LNCaP clone FGC (cell line): ENCODE data around the gene TAMALIN.

Experiments used
- DNase-seq: peaks from one replicate; pipeline ENCODE4 v3.0.0-alpha.2; 2011; ENCODE audit warnings: low read depth
- H3K4me3 ChIP-seq: 2 replicates; pipeline ENCODE4 v1.5.1; 2011; ENCODE audit warnings: mild to moderate bottlenecking, low read depth, low read length, control low read depth
- TF ChIP-seq, protein P1 (sequence below): IDR thresholded peaks from 2 replicates; pipeline ENCODE4 v1.5.1; 2012; ENCODE audit warnings: mild to moderate bottlenecking; ENCODE audit not compliant: control insufficient read depth, insufficient read depth; ENCODE audit errors: extremely low read depth

Gene TAMALIN

DNA sequence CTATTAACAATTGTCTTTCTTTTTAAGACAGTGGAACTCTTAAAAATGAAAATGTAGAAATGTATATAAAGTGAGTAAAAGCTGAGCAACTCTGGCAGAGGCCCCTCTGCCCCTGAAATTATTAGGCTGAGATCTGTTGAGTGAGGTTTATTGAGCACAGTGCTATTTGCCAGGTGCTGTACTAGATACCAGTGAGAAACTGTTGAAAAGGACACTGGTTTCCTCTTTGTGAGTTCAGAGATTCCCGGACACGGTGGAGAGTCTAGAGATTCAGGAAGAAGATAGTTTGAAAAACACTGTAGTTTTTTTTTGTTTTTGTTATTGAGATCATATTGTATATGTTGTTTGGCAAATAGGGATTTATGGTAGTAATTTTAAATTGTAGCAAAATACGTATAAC, 44.0 kb upstream of the TAMALIN start:
- H3K4me3 ChIP-seq, result no peak overlapping the region
- TF ChIP-seq, protein P1, sequence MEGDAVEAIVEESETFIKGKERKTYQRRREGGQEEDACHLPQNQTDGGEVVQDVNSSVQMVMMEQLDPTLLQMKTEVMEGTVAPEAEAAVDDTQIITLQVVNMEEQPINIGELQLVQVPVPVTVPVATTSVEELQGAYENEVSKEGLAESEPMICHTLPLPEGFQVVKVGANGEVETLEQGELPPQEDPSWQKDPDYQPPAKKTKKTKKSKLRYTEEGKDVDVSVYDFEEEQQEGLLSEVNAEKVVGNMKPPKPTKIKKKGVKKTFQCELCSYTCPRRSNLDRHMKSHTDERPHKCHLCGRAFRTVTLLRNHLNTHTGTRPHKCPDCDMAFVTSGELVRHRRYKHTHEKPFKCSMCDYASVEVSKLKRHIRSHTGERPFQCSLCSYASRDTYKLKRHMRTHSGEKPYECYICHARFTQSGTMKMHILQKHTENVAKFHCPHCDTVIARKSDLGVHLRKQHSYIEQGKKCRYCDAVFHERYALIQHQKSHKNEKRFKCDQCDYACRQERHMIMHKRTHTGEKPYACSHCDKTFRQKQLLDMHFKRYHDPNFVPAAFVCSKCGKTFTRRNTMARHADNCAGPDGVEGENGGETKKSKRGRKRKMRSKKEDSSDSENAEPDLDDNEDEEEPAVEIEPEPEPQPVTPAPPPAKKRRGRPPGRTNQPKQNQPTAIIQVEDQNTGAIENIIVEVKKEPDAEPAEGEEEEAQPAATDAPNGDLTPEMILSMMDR, result no peak
- DNase-seq, result no peak

DNA sequence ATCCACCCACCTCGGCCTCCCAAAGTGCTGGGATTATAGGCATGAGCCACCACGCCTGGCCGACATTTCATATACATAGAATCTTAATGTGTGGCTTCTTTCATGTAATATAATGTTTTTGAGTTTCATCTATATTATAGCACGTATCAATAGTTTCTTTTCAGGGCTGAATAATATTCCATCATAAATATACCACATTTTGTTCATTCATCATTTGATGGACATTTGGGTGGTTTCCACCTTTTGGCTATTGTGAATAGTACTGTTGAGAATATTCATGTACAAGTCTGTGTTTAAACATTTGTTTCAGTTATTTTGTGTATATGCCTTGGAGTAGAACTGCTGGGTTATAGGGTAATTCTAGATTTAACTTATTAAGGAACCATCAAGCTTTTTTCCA, 43.3 kb upstream of the TAMALIN start:
- TF ChIP-seq, protein P1, result no peak
- H3K4me3 ChIP-seq, result no peak overlapping the region
- DNase-seq, result no peak

DNA sequence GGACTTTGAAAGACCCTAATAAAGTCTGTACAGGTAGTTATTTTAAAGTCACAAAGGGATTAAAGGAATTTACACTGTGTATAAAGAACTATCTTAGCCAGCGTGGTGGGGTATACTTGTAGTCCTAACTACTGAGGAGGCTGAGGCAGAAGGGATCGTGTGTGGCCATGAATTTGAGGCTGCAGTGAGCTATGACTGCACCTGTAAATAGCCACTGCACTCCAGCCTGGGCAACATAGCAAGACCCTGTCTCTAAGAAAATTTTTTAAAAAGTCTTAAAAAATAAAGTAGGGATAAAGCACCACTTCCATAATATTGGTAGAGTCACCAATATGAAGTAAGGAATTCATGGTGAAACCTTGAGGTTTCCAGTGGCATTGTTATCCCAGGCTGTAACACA, 37.1 kb upstream of the TAMALIN start:
- DNase-seq, result no peak
- no peak overlapping the region for H3K4me3 ChIP-seq
- TF ChIP-seq, protein P1, result no peak

- H3K4me3 ChIP-seq, result no peak overlapping the region
- no peak for DNase-seq
- TF ChIP-seq, protein P1, result peak; percentile 28
Measured at GRCh38 chr12:51970904-51971646, 35.7 kb upstream of the TAMALIN start.

DNA sequence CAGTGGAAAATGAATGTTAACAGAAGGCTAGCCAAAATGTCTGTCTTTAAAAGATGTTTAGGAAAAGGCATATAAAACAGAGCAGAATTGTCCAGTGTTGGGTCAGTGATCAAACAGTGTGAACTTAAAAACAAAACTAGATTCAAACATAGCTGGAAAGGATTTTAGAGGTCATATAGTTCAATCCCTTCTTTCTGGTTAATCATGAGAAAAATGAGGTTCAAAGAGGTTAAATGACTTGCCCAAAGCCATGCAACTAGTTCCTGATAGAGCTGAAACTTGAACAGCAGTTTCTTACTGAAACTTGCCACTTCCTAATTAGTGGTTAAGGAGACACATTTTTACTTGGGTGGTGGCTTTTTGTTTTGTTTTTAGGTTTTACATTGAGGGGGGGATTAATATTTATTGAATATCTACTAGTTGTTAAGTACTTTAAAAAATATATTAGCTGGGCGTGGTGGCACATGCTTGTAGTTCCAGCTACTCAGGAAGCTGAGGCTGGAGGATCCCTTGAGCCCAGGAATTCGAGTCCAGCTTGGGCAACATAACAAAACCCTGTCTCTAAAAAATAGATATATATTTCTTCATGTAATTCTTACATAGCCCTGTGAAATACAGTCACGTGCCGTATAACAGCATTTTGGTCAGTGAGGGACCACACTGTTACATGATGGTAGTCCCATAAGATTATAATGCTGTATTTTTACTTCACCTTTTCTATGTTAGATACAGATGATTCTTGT, 34.9 kb upstream of the TAMALIN start:
- no peak overlapping the region for H3K4me3 ChIP-seq
- no peak for DNase-seq
- TF ChIP-seq, protein P1, result no peak

GRCh38 chr12:51972422-51972812, 34.3 kb upstream of the TAMALIN start:
- TF ChIP-seq, protein P1, result no peak
- no peak overlapping the region for H3K4me3 ChIP-seq
- DNase-seq, result no peak
